CMK (cell line): Measurements from ENCODE around the gene TBKBP1.

Source experiments
- DNase-seq: peaks from one replicate; pipeline ENCODE4 v3.0.0-alpha.2; 2010; ENCODE audit warnings: low read depth

TBKBP1 gene

GRCh38 chr17:47699536-47699840, 5.5 kb downstream of the TBKBP1 start:
- no peak for DNase-seq

- no peak for DNase-seq
These were observed 6.8 kb downstream of the TBKBP1 start for GRCh38 chr17:47700471-47701449.

DNA sequence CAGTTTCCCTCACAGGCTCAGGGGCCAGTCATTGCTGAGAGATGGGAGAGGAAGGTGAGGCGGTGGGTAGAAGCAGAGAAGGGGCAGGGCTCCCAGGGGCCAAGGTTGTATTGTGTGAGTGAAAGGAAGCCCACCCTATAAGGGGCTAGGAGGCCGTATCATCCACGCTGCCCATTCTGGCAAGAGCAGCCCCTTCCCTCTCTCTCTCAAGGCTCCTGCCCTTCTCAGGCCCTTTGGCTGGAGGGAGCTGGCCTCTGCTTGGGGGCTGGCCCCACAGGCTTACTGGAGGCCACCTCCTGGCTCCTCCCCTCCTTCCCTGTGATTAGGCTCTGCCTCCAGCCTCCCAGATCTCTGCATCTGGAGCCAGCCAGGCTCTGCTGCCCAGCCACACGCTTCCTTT, 7.6 kb downstream of the TBKBP1 start:
- DNase-seq: no peak

- no peak for DNase-seq
These were observed 8.5 kb downstream of the TBKBP1 start for GRCh38 chr17:47702391-47702995.

- no peak for DNase-seq
These were observed 9.2 kb downstream of the TBKBP1 start for GRCh38 chr17:47703191-47703591.

DNA sequence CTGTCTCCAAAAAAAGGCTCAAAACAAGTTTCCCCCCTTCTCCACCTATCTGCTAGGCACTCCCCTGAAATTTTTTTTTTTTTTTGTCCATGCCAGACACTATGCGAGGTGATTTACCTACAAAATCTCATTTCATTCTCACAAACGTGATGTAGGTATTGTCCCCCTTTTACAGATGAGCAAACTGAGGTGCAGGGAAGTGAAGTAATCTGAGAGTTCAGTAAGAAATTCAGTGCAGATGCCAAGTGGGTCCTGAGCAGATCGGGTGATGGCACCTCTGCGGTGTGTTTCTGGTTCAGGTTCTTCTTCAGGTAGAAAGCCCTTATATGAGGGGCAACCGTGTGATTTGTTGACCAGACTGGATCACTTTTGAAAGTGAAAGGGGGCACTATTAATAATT, 9.7 kb downstream of the TBKBP1 start:
- no peak for DNase-seq

- DNase-seq: no peak
These were observed 10.2 kb downstream of the TBKBP1 start for GRCh38 chr17:47704116-47704515.

- no peak for DNase-seq
These were observed 10.8 kb downstream of the TBKBP1 start for GRCh38 chr17:47704736-47705135.

GRCh38 chr17:47705536-47706530, 11.9 kb downstream of the TBKBP1 start:
- no peak for DNase-seq

GRCh38 chr17:47707056-47707804, 13.3 kb downstream of the TBKBP1 start:
- peak; percentile 50 for DNase-seq

GRCh38 chr17:47707884-47708283, 13.9 kb downstream of the TBKBP1 start:
- no peak for DNase-seq

- DNase-seq: no peak
These were observed 14.4 kb downstream of the TBKBP1 start for GRCh38 chr17:47708312-47708863.

DNA sequence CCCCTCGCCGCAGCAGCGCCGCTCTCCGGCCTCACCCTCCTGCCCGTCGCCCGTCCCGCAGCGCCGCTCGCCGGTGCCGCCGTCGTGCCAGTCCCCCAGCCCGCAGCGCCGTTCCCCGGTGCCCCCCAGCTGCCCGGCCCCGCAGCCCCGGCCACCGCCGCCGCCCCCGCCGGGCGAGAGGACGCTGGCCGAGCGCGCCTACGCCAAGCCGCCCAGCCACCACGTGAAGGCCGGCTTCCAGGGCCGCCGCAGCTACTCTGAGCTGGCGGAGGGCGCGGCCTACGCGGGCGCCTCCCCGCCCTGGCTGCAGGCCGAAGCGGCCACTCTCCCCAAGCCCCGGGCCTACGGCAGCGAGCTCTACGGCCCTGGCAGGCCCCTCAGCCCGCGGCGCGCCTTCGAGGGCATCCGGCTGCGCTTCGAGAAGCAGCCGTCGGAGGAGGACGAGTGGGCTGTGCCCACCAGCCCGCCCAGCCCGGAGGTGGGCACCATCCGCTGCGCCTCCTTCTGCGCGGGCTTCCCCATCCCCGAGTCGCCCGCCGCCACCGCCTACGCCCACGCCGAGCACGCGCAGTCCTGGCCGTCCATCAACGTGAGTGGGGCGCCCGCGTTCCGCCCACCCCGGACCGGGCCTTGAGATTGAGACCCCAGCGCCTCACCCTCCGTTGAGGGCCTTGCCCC, 15.0 kb downstream of the TBKBP1 start:
- no peak for DNase-seq

DNA sequence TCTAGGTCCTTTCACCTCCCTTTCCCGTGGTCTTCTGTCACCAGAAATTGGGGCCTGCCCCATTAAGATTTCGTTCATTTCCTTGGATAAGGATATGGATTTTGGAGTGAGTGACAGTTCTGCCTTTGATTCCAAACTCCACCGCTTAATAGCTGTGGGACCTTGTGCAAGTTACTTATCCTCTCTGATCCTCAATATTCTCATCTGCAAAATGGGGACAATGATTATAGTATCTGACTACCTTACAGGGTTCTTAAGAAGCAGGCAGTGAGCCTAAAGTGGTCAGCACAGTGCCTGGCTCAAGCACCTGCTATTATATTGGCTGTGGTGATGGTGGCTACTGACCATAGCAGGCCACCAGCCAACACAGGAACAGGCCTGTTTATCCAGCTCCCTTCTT, 15.6 kb downstream of the TBKBP1 start:
- no peak for DNase-seq

DNA sequence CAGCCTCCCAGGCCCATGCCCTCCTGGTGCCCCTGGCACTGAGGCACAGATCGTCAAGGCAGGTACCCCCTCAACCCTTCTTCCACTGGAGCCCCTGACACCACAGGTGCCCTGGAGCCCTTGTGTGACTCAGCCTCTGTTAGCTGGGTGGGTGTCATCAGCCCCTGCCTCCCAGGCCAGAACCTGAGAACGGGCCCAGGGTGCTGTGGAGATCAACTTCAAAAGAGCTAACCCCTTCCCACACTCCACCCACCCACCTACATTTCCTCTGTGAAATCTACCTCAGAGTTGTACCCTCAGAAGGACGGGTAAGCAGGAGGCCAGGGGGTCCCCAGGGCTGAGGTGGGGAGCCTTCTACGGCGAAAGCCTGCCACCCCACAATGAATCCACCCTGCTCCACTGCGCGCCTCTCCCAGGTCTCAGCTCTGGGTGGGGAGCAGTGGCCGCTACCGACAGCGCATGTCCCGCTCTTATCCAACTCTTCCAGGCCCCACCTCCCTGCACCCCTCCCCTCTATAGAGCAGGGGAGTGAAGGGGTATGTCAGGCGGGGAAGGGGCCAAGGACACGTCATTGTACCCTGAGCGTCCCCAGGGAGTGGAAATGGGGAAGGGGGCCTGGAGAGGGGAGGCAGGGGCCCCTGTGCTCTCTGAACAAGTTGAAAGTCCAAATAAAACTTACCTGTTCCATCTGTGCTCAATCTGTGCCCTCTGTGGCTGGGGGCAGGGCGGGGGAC, 17.6 kb downstream of the TBKBP1 start:
- no peak for DNase-seq

GRCh38 chr17:47712330-47713023, 18.5 kb downstream of the TBKBP1 start:
- no peak for DNase-seq

GRCh38 chr17:47713980-47714700, 20.2 kb downstream of the TBKBP1 start:
- no peak for DNase-seq

GRCh38 chr17:47714773-47715396, 20.9 kb downstream of the TBKBP1 start:
- no peak for DNase-seq
